GM04503 (cell line): ENCODE data around the gene HDAC4.

Source experiments
- DNase-seq: peaks from one replicate; pipeline ENCODE4 v3.0.0-alpha.2; 2012; ENCODE audit warnings: low read depth

Gene HDAC4

GRCh38 chr2:239429473-239430350 lies 28.9 kb upstream of the HDAC4 start:
- no peak for DNase-seq

GRCh38 chr2:239425631-239426030 lies 24.8 kb upstream of the HDAC4 start:
- DNase-seq: no peak

- DNase-seq: no peak
These were observed 23.7 kb upstream of the HDAC4 start for GRCh38 chr2:239424337-239425045.

DNA sequence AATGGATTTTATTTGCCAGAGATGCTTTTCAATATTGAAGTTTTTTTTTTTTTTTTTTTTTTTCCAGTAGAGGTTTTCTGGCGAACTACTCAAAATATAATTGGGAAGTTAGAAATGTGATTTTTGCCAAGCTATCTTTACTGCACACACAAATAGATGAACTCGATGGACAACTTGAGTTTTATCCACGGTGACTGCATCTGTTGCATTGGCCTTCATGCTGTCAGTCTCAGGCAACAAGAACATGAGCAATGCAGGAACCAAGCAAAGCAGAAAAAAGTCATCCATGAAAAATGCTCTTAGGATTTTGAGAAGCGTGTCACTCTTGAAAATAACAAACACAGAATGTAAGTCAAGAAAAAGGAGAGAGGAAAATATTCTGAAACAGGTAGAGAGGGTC lies 22.7 kb upstream of the HDAC4 start:
- no peak for DNase-seq

DNA sequence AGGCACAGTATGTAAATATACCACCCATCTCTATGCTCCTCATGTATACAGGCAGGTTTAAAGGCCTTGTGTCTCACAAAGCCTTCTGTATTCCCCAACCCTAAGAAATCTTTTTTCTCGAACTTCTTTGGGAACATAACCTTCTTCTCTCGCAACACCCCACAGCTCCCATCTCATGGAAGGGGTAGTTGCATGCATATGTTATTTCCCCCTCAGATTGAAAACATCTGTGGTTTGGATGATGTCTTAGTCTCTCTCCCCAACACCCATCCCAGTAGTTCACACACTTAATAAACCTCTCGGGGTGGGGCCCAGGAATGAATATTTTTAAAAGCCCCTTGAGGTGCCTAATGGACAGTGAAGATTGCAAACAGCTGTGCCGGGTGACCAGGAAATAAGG lies 21.0 kb upstream of the HDAC4 start:
- DNase-seq: no peak

DNA sequence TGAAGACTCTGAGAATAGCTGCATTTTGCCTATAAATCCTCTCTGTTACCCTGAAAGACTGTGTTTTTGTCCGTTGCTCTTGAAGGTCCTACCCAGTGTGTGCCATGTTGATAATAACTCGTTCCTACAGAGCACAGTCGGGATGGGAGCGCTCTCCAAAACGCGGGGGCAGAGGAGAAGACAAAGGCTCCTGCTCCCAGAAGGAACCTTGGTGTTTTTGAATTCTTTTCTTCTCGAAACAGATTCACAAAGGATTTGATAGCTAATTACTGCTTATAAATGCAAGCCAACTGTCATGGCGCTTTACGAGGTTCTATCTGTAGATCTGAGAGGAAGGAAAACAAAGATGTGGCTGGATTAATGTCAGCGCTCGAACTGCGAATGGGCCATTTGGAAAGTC lies 19.3 kb upstream of the HDAC4 start:
- no peak for DNase-seq

GRCh38 chr2:239418918-239419317 lies 18.1 kb upstream of the HDAC4 start:
- DNase-seq: no peak

DNA sequence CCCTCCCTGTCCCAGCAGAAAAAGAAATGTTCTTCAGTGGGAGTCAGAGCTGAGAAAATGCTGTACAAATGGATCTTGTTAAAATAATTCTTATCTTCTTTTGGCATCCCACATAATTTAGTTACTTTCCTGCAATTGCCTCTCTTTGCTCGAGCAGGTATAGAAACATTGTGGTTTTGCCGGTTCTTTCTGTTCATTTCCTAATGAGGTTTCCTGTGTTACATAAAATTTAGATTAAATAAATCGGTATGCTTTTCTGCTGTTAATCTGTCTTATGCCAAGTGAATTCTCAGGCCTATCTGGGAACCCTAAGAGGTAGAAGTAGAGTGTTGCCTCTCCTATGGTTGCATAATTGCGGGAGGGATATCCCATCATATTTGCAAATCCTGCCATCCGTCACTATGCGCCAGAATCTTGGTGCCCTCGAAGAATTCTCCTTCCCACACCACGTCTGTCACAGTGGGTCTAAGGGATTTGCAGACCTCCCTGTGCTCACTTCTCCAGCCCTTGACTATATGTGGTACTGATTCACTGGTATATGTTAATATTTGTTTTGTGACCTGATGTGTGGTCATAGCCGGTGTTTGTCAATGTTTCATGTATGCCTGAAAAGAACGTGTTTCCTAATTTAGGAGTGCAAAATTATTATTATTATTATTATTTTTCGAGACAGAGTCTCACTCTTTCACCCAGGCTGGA lies 12.2 kb upstream of the HDAC4 start:
- no peak for DNase-seq

DNA sequence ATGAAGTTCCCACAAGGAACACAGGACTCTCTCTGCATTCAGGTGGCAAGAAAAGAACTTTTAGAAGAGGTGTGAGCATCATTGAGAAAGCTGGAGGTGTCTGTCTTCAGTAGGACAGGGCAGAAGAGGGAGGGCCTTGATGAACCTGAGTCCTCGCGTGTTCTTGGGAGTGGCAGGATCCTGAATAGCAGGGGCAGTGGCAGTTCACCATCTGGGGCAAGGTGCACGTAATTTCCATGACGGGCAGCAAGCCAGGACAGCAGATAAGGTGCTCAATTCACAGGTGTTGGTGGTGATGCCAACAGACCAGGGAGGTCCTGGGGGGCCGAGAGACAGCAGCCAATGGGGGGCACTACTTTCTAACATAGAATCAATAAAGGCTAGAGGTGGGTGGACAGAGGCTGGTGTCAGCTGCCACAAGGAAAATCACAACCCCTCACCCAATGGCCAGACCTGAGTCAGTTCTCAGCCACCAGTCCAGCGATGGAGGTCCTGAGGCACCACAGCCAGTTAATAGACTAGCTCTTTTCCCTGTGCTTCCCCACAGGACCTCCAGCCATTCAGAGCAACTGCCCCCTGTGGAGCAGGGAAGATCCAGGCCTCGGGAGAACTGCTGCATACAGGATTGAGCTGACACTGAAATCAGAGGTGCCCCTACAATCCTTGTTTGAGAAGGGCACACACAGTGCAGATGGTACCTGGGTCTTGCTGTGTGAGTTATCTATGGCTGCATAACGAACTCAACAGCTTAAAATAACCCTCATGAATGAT lies 10.9 kb upstream of the HDAC4 start:
- DNase-seq: no peak

DNA sequence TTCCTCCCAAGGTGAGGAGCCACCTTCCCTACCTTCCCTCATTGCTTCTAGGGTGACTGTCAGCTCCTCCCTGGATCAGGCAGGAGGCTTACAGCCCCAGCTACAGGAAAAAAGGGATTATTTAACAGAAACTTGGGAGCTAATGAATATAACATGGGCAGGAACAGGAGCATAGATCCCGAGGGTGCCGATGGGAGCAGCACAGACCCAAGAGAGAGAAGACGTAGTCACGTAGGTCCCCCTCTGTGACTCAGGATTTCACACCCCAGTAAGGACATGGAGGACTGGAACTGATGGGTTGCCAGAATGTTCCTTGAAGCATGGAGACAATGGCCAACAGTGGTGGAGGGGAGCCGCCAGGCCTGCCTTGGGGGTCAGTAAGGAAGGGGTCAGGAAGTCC lies 10.3 kb upstream of the HDAC4 start:
- no peak for DNase-seq

DNA sequence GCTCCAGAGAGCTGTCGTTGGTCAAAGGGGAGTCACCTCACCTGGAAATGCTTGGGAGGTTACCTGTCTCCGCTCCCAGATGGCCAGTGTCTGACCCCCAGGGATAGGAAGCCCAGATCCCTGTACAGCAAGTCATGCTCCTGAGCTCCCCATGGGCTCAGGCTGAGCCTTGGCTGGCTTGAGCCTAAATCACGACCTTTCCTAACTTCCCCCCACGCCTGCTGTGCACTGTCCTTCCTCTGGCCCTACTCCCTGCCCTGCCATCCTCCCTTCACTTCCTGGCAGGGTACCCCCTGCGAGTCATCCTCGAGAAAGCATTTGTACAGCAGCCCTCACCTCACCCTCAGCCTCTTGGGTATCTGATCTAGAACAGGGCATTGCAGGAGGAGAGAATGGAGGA lies 9.2 kb upstream of the HDAC4 start:
- DNase-seq: no peak

- DNase-seq: no peak
These were observed 6.3 kb upstream of the HDAC4 start for GRCh38 chr2:239407112-239407511.

GRCh38 chr2:239406316-239406995 lies 5.6 kb upstream of the HDAC4 start:
- DNase-seq: no peak

GRCh38 chr2:239405071-239405470 lies 4.3 kb upstream of the HDAC4 start:
- DNase-seq: no peak

DNA sequence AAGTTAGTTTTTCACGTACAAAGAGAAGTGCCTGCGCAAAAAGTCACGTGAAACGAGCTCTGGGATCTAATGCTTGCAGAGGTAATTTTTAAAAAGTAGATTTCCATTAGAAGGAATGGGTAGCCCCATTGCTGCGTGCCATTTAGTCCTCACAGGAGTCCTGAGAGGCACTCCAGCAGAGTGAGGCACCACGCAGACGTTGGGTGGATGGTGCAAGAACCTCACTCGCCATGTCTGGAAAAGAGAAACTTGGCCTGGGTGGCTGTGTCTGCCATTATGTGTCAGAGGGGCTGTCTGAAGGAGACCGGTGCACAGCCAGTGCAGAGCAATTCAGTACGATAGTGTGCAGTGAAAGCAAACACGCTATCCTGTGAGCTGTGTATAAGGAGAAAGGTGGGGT lies 1.8 kb upstream of the HDAC4 start:
- DNase-seq: no peak

DNA sequence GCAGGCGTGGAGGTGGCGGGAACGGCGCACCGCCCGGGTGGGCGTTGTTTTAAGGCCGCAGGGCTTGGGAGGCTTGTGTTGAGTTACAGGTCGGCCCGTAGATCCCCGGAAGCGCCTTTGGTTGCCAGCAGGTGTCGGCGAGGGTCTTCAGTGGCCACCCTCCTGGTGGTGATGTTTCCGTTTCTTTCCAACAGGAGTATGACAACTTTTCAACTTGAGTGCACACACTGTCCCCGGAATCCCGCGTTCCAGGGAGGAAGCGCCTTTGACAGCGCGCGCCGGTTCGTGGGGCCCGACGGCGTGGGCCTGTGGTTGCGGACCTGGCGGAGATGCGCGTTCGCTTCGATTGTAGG lies 1.0 kb upstream of the HDAC4 start:
- DNase-seq: peak; percentile 9

- peak; percentile 83 for DNase-seq
These were observed 454 bp upstream of the HDAC4 start for GRCh38 chr2:239401067-239401880.

- DNase-seq: no peak
These were observed 762 bp downstream of the HDAC4 start for GRCh38 chr2:239399921-239400595.

- no peak for DNase-seq
These were observed 1.3 kb downstream of the HDAC4 start for GRCh38 chr2:239399433-239399920.

DNA sequence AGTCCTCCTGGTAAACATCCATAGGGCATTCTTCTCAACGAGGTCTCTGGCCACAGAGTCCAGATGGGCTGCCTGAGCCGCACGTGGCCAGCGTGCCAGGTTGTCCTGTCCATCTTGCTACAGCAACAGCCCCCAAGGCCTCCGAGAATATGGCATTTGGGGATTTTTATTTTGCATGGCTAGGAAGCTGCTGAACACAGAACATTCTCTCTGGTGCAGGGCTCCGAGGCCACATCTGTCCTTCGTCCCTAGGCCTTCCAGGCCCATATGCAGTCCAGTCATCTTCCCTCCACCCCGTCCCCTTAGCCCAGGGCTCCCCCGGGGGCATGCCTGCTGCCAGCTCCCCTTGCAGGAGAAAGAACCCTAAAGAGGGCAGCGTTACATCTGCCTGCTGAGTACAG lies 2.3 kb downstream of the HDAC4 start:
- no peak for DNase-seq
